Tibial nerve (tissue), 4 donors: ENCODE data around the gene TRIM29. TPM values are rescaled to one million over a fixed set of nuclear protein-coding genes. Genes with fewer than 3 reads are reported as not detected.

Experiments used
- DNase-seq, 2 donors: peaks; one replicate each; pipeline ENCODE4 v3.0.0-alpha.2; 2019; ENCODE audit warnings: low spot score in 2 of 2
- H3K27ac ChIP-seq, 4 donors: fragments of 200-600 bp; sonication (generic) in 3 of 4; one replicate each; pipeline ENCODE4 v1.5.1; 2017 to 2019; ENCODE audit warnings: mild to moderate bottlenecking in 1 of 4
- H3K27me3 ChIP-seq, 2 donors: fragments of 200-600 bp; sonication (generic) in 1 of 2; one replicate each; pipeline versions ENCODE4 v1.5.1 to v1.6.0; 2017 to 2019
- H3K36me3 ChIP-seq, 3 donors: fragments of 200-600 bp; sonication (generic); one replicate each; pipeline ENCODE4 v1.5.1; 2018 to 2019
- H3K4me1 ChIP-seq, 4 donors: fragments of 200-600 bp; sonication (generic) in 3 of 4; one replicate each; pipeline ENCODE4 v1.5.1; 2017 to 2019
- H3K4me3 ChIP-seq, 4 donors: fragments of 200-600 bp; sonication (generic) in 3 of 4; one replicate each; pipeline ENCODE4 v1.5.1; 2017 to 2019; ENCODE audit warnings: mild to moderate bottlenecking in 1 of 4, moderate library complexity in 1 of 4
- H3K9me3 ChIP-seq, 4 donors: fragments of 200-600 bp; sonication (generic) in 3 of 4; one replicate each; pipeline ENCODE4 v1.5.1; 2017 to 2019
- CTCF ChIP-seq, 5 experiments: fragments of 200-600 bp in 3 of 5; fragments of 450-650 bp in 2 of 5; sonication (generic) in 3 of 5; IDR thresholded peaks; one replicate each; pipeline ENCODE4 v1.5.1; 2016 to 2019; ENCODE audit warnings: antibody characterized with exemption in 5 of 5, mild to moderate bottlenecking in 3 of 5, moderate library complexity in 2 of 5
- EP300 ChIP-seq, 2 donors: sonication (generic); formaldehyde crosslinking; IDR thresholded peaks; one replicate each; pipeline ENCODE4 v1.6.1; 2017; ENCODE audit warnings: antibody characterized with exemption in 2 of 2, mild to moderate bottlenecking in 1 of 2
- POLR2A ChIP-seq, 2 donors: fragments of 450-650 bp; IDR thresholded peaks; one replicate each; pipeline ENCODE4 v1.6.1; 2017; ENCODE audit warnings: antibody characterized with exemption in 2 of 2, mild to moderate bottlenecking in 2 of 2, moderate library complexity in 2 of 2
- whole genome bisulfite sequencing, 2 donors: methylation state at CpG; one replicate each; pipeline ENCODE4 v1.1.5; 2018; 5-methylcytosine and 5-hydroxymethylcytosine counted together
- total RNA-seq, 4 donors: library from RNA; depleted of rRNA; stranded (reverse); fragments of >200 nt; gene quantifications; one replicate each; pipeline ENCODE4 v1.1.0, GENCODE V29; 2016

The TRIM29 gene
- total RNA-seq, 4 donors from 2014 or later = 2.4 to 64.9 (median 40.7) TPM

GRCh38 chr11:120178561-120179056, 40.7 kb upstream of the TRIM29 start:
- TF ChIP-seq CTCF (IDR thresholded peaks at IDR 0.05) (no peak), POLR2A (IDR thresholded peaks at IDR 0.05) (no peak), EP300 (IDR thresholded peaks at IDR 0.05) (no peak)
- no peaks in the 10 kb centered on the region for H3K9me3 ChIP-seq
- H3K4me3 ChIP-seq = no peak overlapping the region
- peak in 1 of 2 donors; percentile 8 for DNase-seq
- 39 to 42% methylated on average over 5 of the region's 5 CpGs for WGBS, 2 donors
- H3K27ac ChIP-seq = peak overlapping the region in 3 of 4 donors; percentile 35 to 89 (median 85)
- no peaks in the 10 kb centered on the region for H3K27me3 ChIP-seq
- H3K36me3 ChIP-seq = no peaks in the 10 kb centered on the region
- peaks cover 0 to 72% (median 42%) of the 10 kb centered on the region in 4 donors for H3K4me1 ChIP-seq

- WGBS, 2 donors = 77 to 78% methylated on average over 4 of the region's 4 CpGs
- Histone ChIP-seq H3K27ac (no peak overlapping the region), H3K4me1 (peaks cover 0 to 54% (median 20%) of the 10 kb centered on the region in 4 donors), H3K4me3 (no peak overlapping the region), H3K9me3 (no peaks in the 10 kb centered on the region), H3K27me3 (no peaks in the 10 kb centered on the region), H3K36me3 (no peaks in the 10 kb centered on the region)
- no peak for DNase-seq
- TF ChIP-seq POLR2A (IDR thresholded peaks at IDR 0.05) (no peak), EP300 (IDR thresholded peaks at IDR 0.05) (no peak), CTCF (IDR thresholded peaks at IDR 0.05) (no peak)
Measured at GRCh38 chr11:120174866-120175265, 37.0 kb upstream of the TRIM29 start.

GRCh38 chr11:120173807-120174206, 35.9 kb upstream of the TRIM29 start:
- no peaks in the 10 kb centered on the region for H3K9me3 ChIP-seq
- DNase-seq = peak in 1 of 2 donors; percentile 17
- H3K27ac ChIP-seq = peak overlapping the region in 1 of 4 donors; percentile 3
- no peaks in the 10 kb centered on the region for H3K27me3 ChIP-seq
- peaks cover 0 to 54% (median 17%) of the 10 kb centered on the region in 4 donors for H3K4me1 ChIP-seq
- 36 to 42% methylated on average over 5 of the region's 5 CpGs for WGBS, 2 donors
- no peak for TF ChIP-seq EP300 (IDR thresholded peaks at IDR 0.05)
- no peak for TF ChIP-seq CTCF (IDR thresholded peaks at IDR 0.05)
- no peak for TF ChIP-seq POLR2A (IDR thresholded peaks at IDR 0.05)
- no peaks in the 10 kb centered on the region for H3K36me3 ChIP-seq
- H3K4me3 ChIP-seq = no peak overlapping the region

GRCh38 chr11:120173019-120173705, 35.2 kb upstream of the TRIM29 start:
- DNase-seq = no peak
- H3K36me3 ChIP-seq = no peaks in the 10 kb centered on the region
- WGBS, 2 donors = 55 to 60% methylated on average over 10 of the region's 11 CpGs
- TF ChIP-seq CTCF (IDR thresholded peaks at IDR 0.05) = no peak
- TF ChIP-seq EP300 (IDR thresholded peaks at IDR 0.05) = no peak
- TF ChIP-seq POLR2A (IDR thresholded peaks at IDR 0.05) = no peak
- no peak overlapping the region for H3K27ac ChIP-seq
- no peak overlapping the region for H3K4me3 ChIP-seq
- peaks cover 0 to 54% (median 14%) of the 10 kb centered on the region in 4 donors for H3K4me1 ChIP-seq
- no peaks in the 10 kb centered on the region for H3K27me3 ChIP-seq
- no peaks in the 10 kb centered on the region for H3K9me3 ChIP-seq
